NCI-H187 (cell line): Measurements from ENCODE around the gene LMOD1.

ENCODE experiments used
- DNase-seq, 2 experiments: peaks; one replicate each; lab custom pipeline; 2025; lab: John Stamatoyannopoulos, UW

LMOD1 gene

DNA sequence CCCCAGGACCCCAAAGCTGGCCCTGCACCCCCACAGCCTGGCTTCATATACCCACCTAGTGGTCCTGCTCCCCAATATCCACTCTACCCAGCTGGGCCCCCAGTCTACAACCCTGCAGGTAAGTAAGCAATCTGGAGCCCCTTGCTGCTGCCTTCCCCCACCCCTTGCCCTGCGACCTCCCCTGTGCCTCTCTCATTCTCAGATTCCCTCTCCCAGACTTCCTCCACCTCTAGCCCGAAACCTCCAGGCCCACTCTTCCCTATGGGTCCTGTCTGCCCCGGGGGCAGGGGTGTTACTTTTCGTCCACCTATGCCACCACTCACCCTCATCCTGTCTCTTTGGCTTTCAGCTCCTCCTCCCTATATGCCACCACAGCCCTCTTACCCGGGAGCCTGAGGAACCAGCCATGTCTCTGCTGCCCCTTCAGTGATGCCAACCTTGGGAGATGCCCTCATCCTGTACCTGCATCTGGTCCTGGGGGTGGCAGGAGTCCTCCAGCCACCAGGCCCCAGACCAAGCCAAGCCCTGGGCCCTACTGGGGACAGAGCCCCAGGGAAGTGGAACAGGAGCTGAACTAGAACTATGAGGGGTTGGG lies 54.8 kb downstream of the LMOD1 start:
- DNase-seq = no peak

DNA sequence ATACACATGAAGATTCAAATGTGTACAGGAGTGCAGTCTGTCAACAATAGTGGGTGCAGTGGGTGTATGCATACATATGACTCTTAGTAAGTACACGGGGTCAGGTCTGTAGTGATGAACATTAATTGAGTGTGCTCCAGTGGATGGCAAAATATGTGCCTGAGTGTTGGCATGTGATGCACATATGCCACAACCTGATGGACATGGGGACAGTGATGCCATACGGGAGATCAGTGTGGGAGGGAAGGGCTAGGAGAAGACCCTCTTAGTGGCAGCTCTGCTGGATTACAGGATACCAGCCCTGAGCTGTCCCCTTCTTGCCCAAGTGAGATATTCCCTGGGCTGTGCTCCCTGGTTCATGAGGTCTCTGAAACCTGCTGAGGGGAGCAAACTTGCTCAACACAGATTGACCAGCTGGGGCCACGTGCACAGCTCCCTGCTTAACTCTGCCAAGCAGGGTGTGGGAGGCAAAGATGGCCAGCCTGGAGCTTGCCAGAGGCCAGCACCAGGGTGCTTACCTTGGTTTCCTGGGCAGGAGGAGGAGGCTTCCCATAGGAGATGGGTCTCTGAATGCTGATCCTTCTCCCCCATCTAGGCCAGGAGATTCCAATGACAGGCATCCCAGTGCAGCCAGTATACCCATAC lies 55.4 kb downstream of the LMOD1 start:
- DNase-seq = no peak

DNA sequence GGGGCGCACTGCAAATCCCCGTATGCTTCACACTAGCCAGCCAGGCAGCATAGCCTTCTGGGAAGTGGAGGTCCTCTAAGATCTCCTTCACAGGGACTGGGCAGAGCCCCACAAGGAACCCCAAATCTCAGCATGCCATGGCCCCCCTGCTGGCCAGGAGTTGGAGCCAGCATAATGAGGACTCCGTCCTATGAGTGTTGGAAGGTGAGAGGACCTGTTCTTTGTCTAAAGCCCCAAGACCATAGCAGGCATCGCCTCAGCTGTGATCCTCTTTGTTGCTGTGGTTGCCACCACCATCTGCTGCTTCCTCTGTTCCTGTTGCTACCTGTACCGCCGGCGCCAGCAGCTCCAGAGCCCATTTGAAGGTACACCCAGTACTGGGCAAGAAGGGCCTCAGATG lies 56.1 kb downstream of the LMOD1 start:
- no peak for DNase-seq

DNA sequence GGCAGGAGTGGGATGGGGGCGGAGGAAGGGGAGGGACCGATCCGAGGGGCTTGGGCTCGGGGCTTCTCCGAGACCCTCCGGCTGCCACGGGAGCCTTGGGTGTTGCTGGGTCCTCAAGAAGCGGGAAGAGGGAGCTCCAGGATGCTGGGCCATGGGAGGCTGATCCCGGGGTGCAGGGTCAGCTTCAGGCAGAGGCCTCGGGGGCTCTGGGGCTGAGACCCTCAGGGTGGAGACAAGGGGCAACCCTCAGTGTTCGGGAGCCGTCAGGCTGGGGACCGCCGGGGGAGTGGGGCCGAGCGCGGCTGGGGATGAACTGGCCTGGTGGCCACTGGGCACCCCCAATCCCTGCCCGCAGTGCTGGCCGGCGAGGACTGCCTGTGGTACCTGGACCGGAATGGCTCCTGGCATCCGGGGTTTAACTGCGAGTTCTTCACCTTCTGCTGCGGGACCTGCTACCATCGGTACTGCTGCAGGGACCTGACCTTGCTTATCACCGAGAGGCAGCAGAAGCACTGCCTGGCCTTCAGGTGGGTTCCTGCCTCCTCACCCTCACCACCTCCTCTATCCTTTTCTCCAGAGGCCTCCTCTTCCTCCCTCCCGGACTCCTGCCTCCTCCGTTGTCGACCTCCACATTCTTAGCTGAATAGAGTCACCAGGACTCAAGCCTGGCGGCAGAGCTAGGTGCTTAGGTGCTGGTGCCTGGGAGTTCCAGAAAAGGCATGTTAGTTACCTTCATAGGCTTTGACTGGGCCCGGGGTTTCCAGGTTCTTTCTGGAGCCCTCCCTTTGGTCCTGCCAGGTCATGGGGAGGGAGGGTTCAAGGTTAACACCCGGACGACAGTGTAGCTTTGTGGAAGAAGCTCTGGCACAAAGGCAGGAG lies 57.0 kb downstream of the LMOD1 start:
- no peak for DNase-seq

DNA sequence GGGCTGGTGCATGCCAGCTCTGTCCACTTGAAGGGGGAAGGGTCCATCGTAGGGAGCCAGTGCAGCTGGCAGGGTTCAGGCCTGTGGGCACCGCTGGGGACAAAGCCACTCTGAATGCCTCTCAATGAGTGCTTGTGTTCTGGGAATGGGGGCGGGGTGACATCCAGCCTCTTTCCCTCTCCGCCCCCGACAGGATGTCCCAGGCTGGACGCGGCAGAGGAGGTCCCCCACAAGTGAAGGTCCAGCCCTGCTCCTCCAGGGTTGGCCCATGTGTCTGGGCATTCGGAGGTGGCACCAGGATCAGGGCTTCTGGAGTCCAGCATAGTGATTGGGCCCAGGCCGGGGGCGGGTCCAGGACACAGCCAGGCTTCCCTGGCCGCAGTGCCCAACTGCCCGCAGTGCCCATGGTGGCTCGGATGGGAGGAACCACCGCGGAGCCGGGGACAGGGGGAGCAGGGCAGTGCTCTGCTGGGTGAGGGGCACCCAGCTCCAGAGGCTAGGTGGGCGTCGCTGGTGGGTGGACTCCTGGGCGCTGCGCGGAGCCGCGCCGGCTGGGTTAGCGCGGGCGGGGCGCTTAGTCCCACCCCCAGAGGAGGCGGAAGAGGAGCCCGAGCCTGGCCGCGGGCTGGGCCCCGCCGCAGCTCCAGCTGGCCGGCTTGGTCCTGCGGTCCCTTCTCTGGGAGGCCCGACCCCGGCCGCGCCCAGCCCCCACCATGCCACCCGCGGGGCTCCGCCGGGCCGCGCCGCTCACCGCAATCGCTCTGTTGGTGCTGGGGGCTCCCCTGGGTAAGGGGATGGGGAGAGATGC lies 57.9 kb downstream of the LMOD1 start, which contains the start of gene SHISA4:
SHISA4 (plus strand) TSS at position 617 of the 808 bp plus-strand sequence; CDS start at position 714, 97 bp downstream.
- DNase-seq = no peak

DNA sequence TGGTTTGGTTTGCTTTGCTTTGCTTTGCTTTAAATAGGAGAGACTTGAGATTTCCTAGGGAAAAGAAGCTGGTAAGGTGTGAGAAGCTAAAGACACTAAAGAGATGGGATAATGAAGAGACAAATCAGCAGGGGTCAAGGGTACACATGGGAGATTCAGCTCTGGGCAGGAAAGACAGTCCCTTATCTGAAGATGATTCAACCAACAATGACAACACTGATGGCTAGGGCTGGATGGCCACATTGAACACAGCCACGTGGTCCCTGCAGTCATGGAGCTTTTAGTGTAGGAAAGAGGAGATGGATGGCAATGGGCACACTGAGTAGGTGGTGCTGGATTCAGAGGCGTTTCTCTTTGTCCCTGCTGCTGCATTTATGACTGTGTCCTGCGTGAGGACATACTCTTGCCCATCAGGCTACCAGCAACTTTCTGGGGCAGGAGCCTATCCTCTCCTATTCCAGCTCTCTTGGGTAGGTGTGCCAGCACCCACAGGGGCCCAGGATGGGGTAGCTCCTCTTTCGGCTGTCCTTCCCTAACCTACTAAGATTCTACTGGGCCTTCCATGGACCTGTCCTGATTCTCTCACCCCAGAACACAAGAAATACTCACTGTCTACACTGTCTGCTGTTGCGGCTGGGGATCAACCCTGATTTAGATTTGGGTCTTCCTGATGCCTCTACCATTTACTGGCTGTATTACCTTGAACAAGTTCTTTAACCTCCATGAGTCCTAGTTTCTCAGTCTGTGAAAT lies 59.1 kb downstream of the LMOD1 start:
- no peak for DNase-seq

DNA sequence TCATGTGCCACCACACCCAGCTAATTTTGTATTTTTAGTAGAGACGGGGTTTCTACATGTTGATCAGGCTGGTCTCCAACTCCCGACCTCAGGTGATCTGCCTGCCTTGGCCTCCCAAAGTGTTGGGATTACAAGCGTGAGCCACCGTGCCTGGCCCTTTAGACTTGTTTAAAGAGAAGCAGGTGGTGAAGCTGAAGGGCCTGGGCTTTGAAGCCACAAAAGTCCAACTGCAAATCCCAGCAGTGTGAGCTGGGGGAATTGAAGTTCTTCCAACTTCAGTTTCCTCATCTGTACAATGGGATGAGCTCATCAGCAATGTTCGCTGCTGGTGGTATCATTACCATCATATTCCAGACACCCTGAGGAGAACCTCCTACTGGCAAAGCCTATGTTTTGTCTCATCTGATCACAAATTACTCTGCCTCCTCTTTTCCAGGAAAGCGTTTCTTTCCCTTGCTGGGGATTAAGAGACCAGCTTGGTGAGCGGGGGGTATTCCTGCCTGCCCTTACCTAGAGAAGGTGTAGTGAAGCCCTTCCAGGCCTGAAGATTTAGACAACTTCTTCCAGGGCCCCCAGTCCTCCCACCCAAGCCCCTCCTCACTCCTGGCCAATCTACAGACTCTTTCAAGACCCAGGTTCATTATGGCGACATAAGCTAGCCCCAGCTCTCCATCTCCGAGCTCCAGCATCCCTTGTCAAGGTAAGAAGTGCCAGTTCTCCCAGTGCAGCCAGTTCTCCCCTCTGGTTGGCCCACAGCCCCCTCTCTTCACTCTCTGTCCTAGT lies 60.1 kb downstream of the LMOD1 start:
- DNase-seq = no peak

DNA sequence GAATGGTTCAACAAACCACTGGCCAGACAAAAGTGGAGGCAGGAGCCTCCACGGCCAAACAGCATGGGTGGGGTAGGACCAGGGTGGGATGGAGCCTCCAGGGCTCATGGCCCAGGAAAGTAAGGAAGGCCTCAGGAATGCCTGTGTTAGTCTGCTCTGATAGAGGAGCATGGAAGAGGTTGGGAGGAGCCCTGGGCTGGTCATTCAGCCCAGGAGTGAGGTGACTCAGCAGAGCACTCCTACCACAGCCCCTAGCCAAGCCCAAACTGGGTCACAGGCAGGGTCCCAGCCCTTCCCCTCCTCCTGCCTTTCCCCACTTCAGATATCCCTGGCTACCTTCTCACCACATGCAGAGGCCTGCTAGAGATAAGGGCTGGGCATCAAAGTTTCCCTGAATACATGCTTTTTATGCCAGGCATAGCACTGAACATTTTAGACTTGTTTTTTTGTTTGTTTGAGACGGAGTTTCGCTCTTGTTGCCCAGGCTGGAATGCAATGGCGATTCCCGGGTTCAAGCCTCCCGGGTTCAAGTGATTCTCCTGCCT lies 60.7 kb downstream of the LMOD1 start:
- no peak for DNase-seq

DNA sequence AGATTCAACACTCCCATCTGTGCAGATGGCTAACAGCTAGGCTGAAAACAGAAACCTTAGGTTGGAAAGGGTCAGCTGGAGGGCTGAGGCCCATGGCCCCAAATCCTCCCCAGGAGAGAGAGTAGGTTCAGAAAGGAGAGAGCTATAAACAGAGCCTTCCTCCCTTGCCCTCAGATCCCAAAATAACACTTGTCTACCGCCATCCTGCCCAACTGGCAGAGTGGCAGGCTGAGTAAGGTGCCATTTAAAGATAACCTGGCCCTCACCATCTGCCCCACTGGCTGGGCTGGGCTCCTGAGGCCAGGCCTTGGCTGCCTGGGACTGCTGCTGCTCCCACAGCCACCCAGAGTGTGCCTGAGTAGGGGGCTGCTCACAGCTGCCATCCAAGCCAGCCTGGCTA lies 61.9 kb downstream of the LMOD1 start:
- DNase-seq = no peak

DNA sequence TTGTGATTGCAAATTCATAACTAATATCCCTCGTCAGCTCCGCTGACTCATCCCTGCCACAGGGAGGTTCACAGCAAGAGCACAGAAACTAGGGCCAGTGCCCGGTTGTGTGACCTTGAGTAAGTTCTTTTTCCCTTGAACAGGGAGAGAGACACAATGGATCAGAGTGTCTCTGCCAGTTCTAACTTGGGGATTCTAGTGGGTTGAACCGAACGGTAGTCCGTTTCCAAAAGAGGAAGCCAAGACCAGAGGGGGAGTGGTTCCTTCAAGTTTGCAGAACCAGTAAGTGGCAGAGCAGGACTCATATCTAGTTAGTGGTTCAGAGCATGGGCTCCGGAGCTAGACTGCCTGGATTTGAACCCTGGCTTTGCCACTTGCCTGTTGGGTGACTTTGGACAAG lies 62.6 kb downstream of the LMOD1 start:
- DNase-seq = no peak

DNA sequence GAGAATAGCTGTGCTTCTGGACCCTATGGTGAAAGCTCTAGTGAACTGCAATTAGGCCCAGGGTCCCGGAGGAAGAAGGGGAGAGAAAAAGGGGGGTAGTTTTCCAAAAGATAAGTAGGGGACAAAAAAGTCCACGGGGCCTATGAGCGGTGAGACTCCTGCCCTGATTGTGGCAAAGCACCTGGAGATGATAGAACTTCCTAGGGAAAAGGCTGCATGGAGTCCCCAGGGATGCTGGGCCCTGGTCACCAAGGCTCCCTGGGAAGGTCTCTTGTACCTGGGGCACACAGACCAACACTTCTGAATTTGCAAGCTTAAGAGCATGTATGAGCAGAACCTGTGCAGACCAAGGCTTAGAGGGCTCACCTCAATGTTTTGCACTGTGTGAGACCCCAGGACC lies 63.1 kb downstream of the LMOD1 start:
- no peak for DNase-seq

DNA sequence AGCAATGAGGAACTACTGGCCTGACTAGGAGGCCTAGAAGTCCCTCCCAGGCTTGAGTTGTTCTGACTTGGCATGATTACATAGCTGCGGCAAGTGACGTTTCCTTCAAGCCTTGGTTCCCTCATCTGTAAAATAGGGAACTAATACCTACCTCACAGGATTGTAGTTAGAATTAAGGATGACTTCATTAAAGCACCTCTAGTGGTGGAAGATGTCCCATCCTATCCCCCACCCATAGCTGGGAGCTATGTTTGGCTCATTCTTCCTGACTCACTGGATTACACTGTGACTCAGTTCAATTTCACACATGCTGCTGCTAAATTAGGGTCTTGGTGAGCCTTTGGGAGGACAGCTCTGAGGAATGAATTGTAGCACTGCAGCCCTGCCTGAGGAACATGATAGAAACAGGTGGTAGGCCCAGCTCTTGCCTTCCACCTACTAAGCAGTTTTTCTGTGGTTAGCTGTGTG lies 63.6 kb downstream of the LMOD1 start:
- DNase-seq = no peak

DNA sequence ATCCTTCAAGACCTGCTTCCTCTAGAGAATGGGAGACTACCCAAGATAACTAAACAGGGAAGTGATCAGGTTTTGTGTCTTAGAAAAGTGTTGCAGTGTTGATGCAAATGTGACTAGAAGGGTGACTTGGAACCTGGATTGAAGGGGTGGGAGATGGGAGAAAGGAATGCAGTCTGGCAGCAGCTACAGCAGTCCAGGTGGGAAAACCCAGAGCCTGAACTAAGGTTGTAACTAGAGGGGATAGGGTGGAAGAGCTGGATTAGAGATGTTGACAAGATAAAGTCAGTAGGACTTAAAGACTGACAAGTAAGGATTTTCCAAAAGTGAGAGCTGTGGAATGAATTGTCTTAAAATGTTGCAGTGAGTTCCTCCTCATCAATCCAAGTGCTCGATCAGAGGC lies 64.7 kb downstream of the LMOD1 start:
- DNase-seq = no peak

DNA sequence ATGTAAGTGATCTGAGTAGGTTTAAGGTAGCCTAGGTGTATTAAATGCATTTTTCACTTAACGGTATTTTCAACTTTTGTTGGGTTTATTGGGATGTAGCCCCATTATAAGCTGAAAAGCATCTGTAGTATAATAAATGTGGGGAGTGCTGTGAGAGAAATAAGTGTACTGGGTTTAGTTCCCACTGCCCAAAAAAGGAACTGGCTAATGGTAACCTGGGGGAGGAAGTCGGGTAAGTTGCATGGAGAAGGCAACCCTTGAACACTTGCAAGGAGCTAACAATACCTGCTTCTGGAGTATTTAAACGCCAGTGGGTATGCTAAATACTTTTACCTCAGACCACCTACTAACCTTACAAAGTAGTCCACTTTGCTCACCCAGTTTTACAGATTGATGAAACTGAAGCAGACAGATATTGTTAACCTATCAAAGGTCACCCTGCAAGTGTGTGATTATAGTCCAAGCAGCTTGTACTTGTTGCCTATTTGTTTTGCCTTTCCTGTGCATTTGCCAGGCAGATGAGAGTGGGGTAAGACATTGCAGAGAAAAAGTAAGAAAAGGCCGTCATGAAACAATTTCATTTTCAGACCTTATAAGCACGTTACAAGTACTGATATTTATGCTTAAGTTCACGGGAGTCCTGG lies 65.3 kb downstream of the LMOD1 start:
- no peak for DNase-seq

DNA sequence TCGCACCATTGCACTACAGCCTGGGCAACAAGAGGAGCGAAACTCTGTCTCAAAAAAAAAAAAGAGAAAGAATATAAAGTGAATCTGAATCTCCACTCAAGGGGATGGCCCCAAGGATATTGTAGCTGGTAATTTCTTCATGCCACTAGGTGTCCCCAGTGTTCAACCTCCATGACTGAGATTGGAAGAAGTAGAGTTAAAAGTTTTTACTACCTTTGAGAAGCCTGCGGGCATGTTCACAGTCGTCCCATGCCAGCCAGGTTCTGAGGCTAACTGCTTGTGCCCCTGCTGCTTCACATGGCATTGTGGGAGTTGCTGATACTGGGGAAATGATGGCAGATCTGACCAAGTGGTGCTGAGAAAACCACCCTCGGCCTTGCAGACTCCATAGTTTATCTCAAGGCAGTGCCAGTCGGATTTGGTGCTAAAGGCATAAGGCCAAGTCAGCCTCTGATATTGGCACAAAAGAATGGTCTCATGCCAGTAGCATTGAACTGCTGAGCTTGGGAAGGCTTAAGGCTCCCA lies 68.4 kb downstream of the LMOD1 start:
- DNase-seq = no peak

DNA sequence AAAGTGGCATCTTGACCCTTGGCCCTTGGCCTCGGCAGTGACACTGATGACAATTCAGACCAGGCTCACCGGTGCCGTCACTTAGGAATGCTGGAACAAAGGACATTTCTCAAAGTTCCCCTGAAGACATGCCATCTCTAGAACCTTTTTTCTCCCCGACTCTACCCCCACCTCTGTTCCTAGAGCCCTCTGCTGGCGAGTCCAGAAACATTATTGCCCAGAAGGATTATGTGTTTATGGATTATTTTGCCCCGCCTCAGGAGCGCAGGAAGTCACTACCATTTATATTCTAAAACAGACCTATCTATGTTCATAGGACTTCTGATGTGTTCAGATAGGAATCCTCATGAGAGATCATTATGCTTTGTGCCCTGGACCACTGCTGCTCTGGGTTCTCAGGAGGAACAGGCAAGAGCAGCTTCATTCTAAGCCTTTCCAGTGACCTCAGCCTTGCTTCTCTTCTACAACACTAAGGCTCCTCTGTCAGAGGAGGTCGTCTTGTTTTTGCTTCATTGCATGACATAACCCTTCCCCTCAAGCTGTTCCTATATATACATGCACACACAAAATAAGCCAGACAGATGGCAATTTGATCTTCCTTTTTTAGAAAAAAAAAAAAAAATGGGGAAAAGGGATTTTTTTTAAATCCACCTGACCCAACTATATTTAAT lies 70.1 kb downstream of the LMOD1 start:
- no peak for DNase-seq

DNA sequence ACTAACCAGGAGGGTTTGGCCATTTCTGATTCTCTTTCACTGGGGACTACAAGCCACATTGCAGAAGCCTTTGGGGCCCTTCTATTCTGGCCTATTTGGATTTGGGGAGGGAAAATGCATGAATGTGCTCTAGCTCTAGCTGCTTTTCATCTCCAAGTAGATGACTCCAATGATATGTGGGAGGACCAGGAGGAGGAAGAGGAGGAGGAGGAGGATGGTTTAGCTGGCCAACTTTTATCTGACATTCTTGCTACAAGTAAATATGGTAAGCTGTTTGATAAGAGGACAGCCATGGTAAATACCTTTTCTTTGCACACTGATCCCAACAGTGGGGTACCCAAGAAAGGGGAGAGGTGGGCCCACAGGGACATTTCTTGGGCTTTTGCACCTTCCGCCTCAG lies 71.7 kb downstream of the LMOD1 start:
- DNase-seq = no peak

DNA sequence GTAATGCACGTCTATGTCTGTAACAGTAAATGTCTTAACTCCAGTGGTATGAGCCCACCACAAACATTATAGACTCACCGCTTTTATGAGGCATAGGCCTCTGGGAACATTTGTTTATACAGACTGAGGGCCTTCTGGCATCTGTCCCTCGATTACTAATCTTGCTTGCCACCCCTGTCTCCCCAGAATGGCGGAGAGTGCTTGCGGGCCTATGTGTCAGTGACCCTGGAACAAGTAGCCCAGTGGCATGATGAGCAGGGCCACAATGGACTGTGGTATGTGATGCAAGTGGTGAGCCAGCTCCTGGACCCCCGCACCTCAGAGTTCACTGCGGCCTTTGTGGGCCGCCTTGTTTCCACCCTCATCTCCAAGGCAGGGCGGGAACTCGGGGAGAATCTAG lies 76.0 kb downstream of the LMOD1 start:
- DNase-seq = no peak

DNA sequence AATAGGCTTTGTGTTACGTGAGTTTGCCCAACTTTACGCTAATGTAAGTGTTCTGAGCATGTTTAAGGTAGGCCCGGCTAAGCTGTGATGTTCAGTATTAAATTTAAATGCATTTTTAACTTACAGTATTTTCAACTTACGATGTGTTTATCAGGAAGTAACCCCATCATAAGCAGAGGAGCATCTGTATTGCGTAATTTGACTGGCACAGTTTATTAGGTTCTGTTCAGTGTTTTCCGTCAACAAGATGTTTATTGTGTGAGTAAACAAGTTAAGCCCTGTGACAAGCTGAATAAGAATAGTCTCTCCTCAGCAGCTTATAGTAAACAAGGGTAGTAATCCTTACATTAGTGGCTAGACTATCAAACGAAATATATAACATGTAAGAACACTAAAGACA lies 84.9 kb downstream of the LMOD1 start:
- DNase-seq = no peak
